Neural cell (in vitro differentiated cells): ENCODE measurements around the gene FBXL15. TPM values are rescaled to one million over a fixed set of nuclear protein-coding genes. Genes with fewer than 3 reads are reported as not detected.

Experiments used
- H2AFZ ChIP-seq: fragments of 200-600, 300-800 bp; sonication (generic), shearing (Covaris generic); 2 replicates; pipeline ENCODE4 v1.6.0; 2014; ENCODE audit warnings: low read depth, mild to moderate bottlenecking, antibody characterized with exemption, low read length, moderate library complexity
- H3F3A ChIP-seq: fragments of 200-600 bp; shearing (Covaris generic); 2 replicates; pipeline ENCODE4 v1.6.1; 2016; ENCODE audit warnings: mild to moderate bottlenecking, moderate library complexity, mixed read lengths, antibody characterized with exemption, low read length; ENCODE audit not compliant: insufficient read depth, poor library complexity, severe bottlenecking
- H3K27ac ChIP-seq: fragments of 200-600, 300-800 bp; sonication (generic), shearing (Covaris generic); 2 replicates; pipeline ENCODE4 v1.5.1; 2014; ENCODE audit warnings: mild to moderate bottlenecking, low read length, moderate library complexity
- H3K27me3 ChIP-seq: fragments of 300-800, 200-600 bp; sonication (generic), shearing (Covaris generic); 2 replicates; pipeline ENCODE4 v1.6.0; 2014; ENCODE audit warnings: mild to moderate bottlenecking, low read depth, low read length, moderate library complexity; ENCODE audit not compliant: insufficient read depth
- H3K36me3 ChIP-seq: fragments of 300-800, 200-600 bp; sonication (generic), shearing (Covaris generic); 2 replicates; pipeline ENCODE4 v1.5.1; 2014; ENCODE audit warnings: mild to moderate bottlenecking, antibody characterized with exemption, low read length, moderate library complexity; ENCODE audit not compliant: insufficient read depth
- H3K4me2 ChIP-seq: fragments of 300-800, 200-600 bp; sonication (generic), shearing (Covaris generic); 2 replicates; pipeline ENCODE4 v1.6.0; 2014; ENCODE audit warnings: mild to moderate bottlenecking, low read length
- H3K4me3 ChIP-seq: fragments of 300-800, 200-600 bp; sonication (generic), shearing (Covaris generic); 2 replicates; pipeline ENCODE4 v1.5.1; 2014; ENCODE audit warnings: mild to moderate bottlenecking, low read length, moderate library complexity
- H3K79me2 ChIP-seq: fragments of 200-600 bp; shearing (Covaris generic); replicated peaks from 2 replicates; pipeline ENCODE4 v1.6.0; 2014; ENCODE audit warnings: mild to moderate bottlenecking, low read length, moderate library complexity; ENCODE audit not compliant: insufficient read depth
- H3K9ac ChIP-seq: fragments of 300-800, 200-600 bp; sonication (generic), shearing (Covaris generic); 2 replicates; pipeline ENCODE4 v1.6.1; 2016; ENCODE audit warnings: mild to moderate bottlenecking, low read length, mixed read lengths
- H3K9me2 ChIP-seq: fragments of 200-600 bp; shearing (Covaris generic); 2 replicates; pipeline ENCODE4 v1.6.1; 2016; ENCODE audit warnings: mild to moderate bottlenecking, low read length, mixed read lengths; ENCODE audit not compliant: insufficient read depth
- H3K9me3 ChIP-seq: fragments of 200-600, 300-800 bp; sonication (generic), shearing (Covaris generic); 2 replicates; pipeline ENCODE4 v1.6.1; 2016; ENCODE audit warnings: mild to moderate bottlenecking, mixed run types, low read length, moderate library complexity, mixed read lengths
- H4K20me1 ChIP-seq: fragments of 200-600 bp; shearing (Covaris generic); 2 replicates; pipeline ENCODE4 v1.6.1; 2016; ENCODE audit warnings: mild to moderate bottlenecking, mixed run types; ENCODE audit not compliant: insufficient read depth
- CTCF ChIP-seq: fragments of 450-650 bp; IDR thresholded peaks from 2 replicates; pipeline ENCODE4 v1.5.1; 2014; ENCODE audit warnings: antibody characterized with exemption, mild to moderate bottlenecking, moderate library complexity; ENCODE audit not compliant: poor library complexity, severe bottlenecking
- EP300 ChIP-seq: fragments of 450-650 bp; conservative IDR thresholded peaks from 2 replicates; pipeline ENCODE4 v1.6.1; 2014; ENCODE audit warnings: antibody characterized with exemption, mild to moderate bottlenecking, moderate library complexity; ENCODE audit not compliant: poor library complexity, severe bottlenecking
- EZH2 ChIP-seq: fragments of 200-600, 300-800 bp; shearing (Covaris generic), sonication (generic); IDR thresholded peaks from 2 replicates; pipeline ENCODE4 v1.6.1; 2014; ENCODE audit warnings: antibody characterized with exemption, low read length, borderline replicate concordance, mild to moderate bottlenecking; ENCODE audit not compliant: insufficient read depth, poor library complexity, severe bottlenecking
- MXI1 ChIP-seq: fragments of 450-650 bp; conservative IDR thresholded peaks from 2 replicates; pipeline ENCODE4 v1.6.1; 2014; ENCODE audit warnings: antibody characterized with exemption, mild to moderate bottlenecking; ENCODE audit not compliant: poor library complexity, severe bottlenecking
- POLR2AphosphoS5 ChIP-seq: IDR thresholded peaks from 2 replicates; pipeline ENCODE4 v1.6.1; 2012
- RAD21 ChIP-seq: fragments of 450-650 bp; conservative IDR thresholded peaks from 2 replicates; pipeline ENCODE4 v1.6.1; 2014; ENCODE audit warnings: antibody characterized with exemption, mild to moderate bottlenecking, moderate library complexity
- REST ChIP-seq: IDR thresholded peaks from 2 replicates; pipeline ENCODE4 v1.6.1; 2012; ENCODE audit warnings: borderline replicate concordance
- SMC3 ChIP-seq: fragments of 450-650 bp; conservative IDR thresholded peaks from 2 replicates; pipeline ENCODE4 v1.6.1; 2014; ENCODE audit warnings: antibody characterized with exemption, mild to moderate bottlenecking, moderate library complexity; ENCODE audit not compliant: poor library complexity
- TAF1 ChIP-seq: IDR thresholded peaks from 2 replicates; pipeline ENCODE4 v1.6.1; 2012; ENCODE audit warnings: low read depth
- polyA minus RNA-seq: library from RNA; depleted of rRNA, polyadenylated mRNA; stranded (reverse); fragments of >200 nt; gene quantifications from 2 replicates; pipeline ENCODE4 v1.2.3, GENCODE V29; 2014
- polyA plus RNA-seq: library from polyadenylated mRNA; depleted of rRNA; stranded (reverse); fragments of >200 nt; gene quantifications from 2 replicates; pipeline ENCODE4 v1.2.3, GENCODE V29; 2014

FBXL15 gene
- polyA plus RNA-seq (27.5 and 37.8 TPM in 2 replicates), polyA minus RNA-seq (16.2 and 22.2 TPM in 2 replicates)

- Histone ChIP-seq H3K4me3 (peak within 1 kb of the TSS; percentile 97), H4K20me1 (no peaks in the 10 kb centered on the region), H3K79me2 (peaks cover 5% of the 10 kb centered on the region), H3K27ac (peak within 1 kb of the TSS; percentile 93), H3K9me2 (no peaks in the 10 kb centered on the region), H3F3A (peaks cover 6% of the 10 kb centered on the region), H3K9me3 (no peaks in the 10 kb centered on the region), H2AFZ (peak within 1 kb of the TSS; percentile 69), H3K4me2 (peak within 1 kb of the TSS; percentile 91), H3K9ac (peak within 1 kb of the TSS; percentile 84), H3K27me3 (no peaks in the 10 kb centered on the region), H3K36me3 (no peaks in the 10 kb centered on the region)
- TF ChIP-seq CTCF = no peak
- peak; percentile 40 for TF ChIP-seq EP300
- peak; percentile 67 for TF ChIP-seq MXI1
- TF ChIP-seq POLR2AphosphoS5 = peak; percentile 78
- no peak for TF ChIP-seq EZH2
- no peak for TF ChIP-seq RAD21
- peak; percentile 27 for TF ChIP-seq SMC3
- peak; percentile 40 for TF ChIP-seq TAF1
- TF ChIP-seq REST = no peak
Observed at GRCh38 chr10:102420714-102421506, at the start of gene FBXL15. Gene FBXL15, plus strand, starts transcription at chr10:102420836. Its CDS starts 294 bp downstream, at chr10:102421130.

GRCh38 chr10:102371295-102371694 is 49.3 kb upstream of the FBXL15 start:
- no peaks in the 10 kb centered on the region for H3K9me3 ChIP-seq
- H2AFZ ChIP-seq = no peak overlapping the region
- no peak overlapping the region for H3K27ac ChIP-seq
- H3F3A ChIP-seq = no peaks in the 10 kb centered on the region
- peaks cover 20% of the 10 kb centered on the region for H3K36me3 ChIP-seq
- no peaks in the 10 kb centered on the region for H3K27me3 ChIP-seq
- H4K20me1 ChIP-seq = no peaks in the 10 kb centered on the region
- no peak overlapping the region for H3K4me3 ChIP-seq
- H3K79me2 ChIP-seq = no peaks in the 10 kb centered on the region
- TF ChIP-seq EP300 (no peak), CTCF (no peak), RAD21 (no peak), EZH2 (no peak), TAF1 (no peak), REST (no peak), POLR2AphosphoS5 (no peak), SMC3 (no peak), MXI1 (no peak)
- no peak overlapping the region for H3K4me2 ChIP-seq
- no peaks in the 10 kb centered on the region for H3K9me2 ChIP-seq
- H3K9ac ChIP-seq = no peak overlapping the region
